Measurements from ENCODE around the gene MATN1.

DNA sequence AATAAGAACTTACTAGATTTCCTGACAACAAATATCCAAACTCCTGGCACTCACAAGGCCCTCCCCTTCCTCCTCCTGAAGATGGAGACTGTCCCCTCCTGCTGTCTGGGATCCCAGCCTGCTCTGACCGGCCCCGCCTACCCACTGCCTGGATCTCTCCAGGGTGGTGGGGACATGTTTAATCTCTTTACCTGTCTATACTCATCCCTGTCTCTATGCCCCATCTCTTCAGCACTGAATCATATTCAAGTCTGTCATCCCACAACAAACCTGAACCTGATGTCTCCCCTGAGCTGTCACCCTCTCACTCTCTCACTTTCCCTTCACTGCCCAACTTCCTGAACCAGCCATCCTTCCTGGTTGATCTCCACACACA, 22.1 kb downstream of the MATN1 start:
- no peak for TF ChIP-seq CTCF (IDR thresholded peaks at IDR 0.05)
- no peak for TF ChIP-seq POLR2A (IDR thresholded peaks at IDR 0.05)

Data from uterus (tissue), 2 donors.